Testis (tissue), 2 donors: ENCODE data around the gene TRIL.

Source experiments
- POLR2A ChIP-seq: fragments of 450-650 bp; IDR thresholded peaks from one replicate; pipeline ENCODE4 v1.6.1; 2017; ENCODE audit warnings: antibody characterized with exemption, mild to moderate bottlenecking, moderate library complexity
- TF ChIP-seq, protein P1 (sequence below), 3 experiments: fragments of 450-650 bp in 2 of 3; fragments of 200-600 bp in 1 of 3; sonication (generic) in 1 of 3; IDR thresholded peaks; one replicate each; pipeline ENCODE4 v1.5.1; 2016 to 2019; ENCODE audit warnings: antibody characterized with exemption in 3 of 3, mild to moderate bottlenecking in 2 of 3, moderate library complexity in 1 of 3

DNA sequence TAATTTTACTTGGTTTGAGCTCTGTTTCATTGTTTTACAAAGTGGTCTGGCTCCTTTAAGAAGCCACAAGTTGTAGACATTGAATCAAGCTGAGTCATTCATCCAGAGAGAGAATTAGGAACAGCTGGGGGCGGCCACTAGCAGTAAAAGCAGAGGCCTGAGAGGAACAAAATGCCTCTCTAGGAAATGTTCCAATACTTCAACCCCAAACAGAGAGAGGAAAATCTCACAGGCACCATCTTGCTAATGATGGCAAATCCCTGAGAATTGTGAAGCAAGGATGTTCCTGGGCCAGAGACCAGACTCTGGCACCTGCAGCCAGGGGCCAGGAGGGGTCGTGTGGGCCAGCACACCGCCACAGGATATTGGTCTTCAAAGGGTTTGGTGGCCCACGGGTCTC lies 26.5 kb upstream of the TRIL start:
- TF ChIP-seq, protein P1, sequence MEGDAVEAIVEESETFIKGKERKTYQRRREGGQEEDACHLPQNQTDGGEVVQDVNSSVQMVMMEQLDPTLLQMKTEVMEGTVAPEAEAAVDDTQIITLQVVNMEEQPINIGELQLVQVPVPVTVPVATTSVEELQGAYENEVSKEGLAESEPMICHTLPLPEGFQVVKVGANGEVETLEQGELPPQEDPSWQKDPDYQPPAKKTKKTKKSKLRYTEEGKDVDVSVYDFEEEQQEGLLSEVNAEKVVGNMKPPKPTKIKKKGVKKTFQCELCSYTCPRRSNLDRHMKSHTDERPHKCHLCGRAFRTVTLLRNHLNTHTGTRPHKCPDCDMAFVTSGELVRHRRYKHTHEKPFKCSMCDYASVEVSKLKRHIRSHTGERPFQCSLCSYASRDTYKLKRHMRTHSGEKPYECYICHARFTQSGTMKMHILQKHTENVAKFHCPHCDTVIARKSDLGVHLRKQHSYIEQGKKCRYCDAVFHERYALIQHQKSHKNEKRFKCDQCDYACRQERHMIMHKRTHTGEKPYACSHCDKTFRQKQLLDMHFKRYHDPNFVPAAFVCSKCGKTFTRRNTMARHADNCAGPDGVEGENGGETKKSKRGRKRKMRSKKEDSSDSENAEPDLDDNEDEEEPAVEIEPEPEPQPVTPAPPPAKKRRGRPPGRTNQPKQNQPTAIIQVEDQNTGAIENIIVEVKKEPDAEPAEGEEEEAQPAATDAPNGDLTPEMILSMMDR (IDR thresholded peaks at IDR 0.05), result no peak
- no peak for TF ChIP-seq POLR2A
